ENCODE data around the gene MISP3. TPM values are rescaled to one million over a fixed set of nuclear protein-coding genes. Genes with fewer than 3 reads are reported as not detected.
"Not testable (repeated sequence)": the region's sequence is repeated elsewhere in the genome, so short reads cannot be mapped to it uniquely, and the experiment has no call there.

MISP3 gene
- total RNA-seq, result 5.3 and 5.5 TPM in 2 replicates

GRCh38 chr19:14072535-14073260, at the start of gene MISP3:
Gene MISP3 (plus strand): TSS chr19:14072786. CDS start chr19:14073310, 524 bp downstream.
- peak; percentile 37 for DNase-seq (ENCODE audit: low spot score)
- Mint-ChIP-seq H3K27ac (peak within 1 kb of the TSS; percentile 93), H3K4me1 (ENCODE audit: low read depth) (peaks cover 8% of the 10 kb centered on the region), H3K4me3 (ENCODE audit: low read depth) (peak within 1 kb of the TSS; percentile 97), H3K27me3 (ENCODE audit: low read depth) (no peaks in the 10 kb centered on the region), H3K9me3 (no peaks in the 10 kb centered on the region), H3K36me3 (ENCODE audit: low read depth) (no peaks in the 10 kb centered on the region)
- intact Hi-C loops (cut with micrococcal nuclease), result loop anchor here (1.0 to 5.0 kb wide), 5 partner anchors 9 to 65 kb away; partner anchors contain the start of genes ASF1B, PRKACA, RFX1 and SAMD1

GRCh38 chr19:14023404-14024235, 49.0 kb upstream of the MISP3 start:
- DNase-seq (ENCODE audit: low spot score), result no peak
- no peaks in the 10 kb centered on the region for H3K9me3 Mint-ChIP-seq
- H3K4me3 Mint-ChIP-seq (ENCODE audit: low read depth), result no peak overlapping the region
- no peaks in the 10 kb centered on the region for H3K27me3 Mint-ChIP-seq (ENCODE audit: low read depth)
- no peak overlapping the region for H3K27ac Mint-ChIP-seq
- no peaks in the 10 kb centered on the region for H3K36me3 Mint-ChIP-seq (ENCODE audit: low read depth)
- intact Hi-C loops (cut with micrococcal nuclease), result no loop called here
- peaks cover 9% of the 10 kb centered on the region for H3K4me1 Mint-ChIP-seq (ENCODE audit: low read depth)

- H3K4me1 Mint-ChIP-seq (ENCODE audit: low read depth); H3K27ac Mint-ChIP-seq; H3K9me3 Mint-ChIP-seq; H3K36me3 Mint-ChIP-seq (ENCODE audit: low read depth); DNase-seq (ENCODE audit: low spot score); intact Hi-C loops (cut with micrococcal nuclease); H3K27me3 Mint-ChIP-seq (ENCODE audit: low read depth); H3K4me3 Mint-ChIP-seq (ENCODE audit: low read depth): not testable (repeated sequence)
These were observed 45.9 kb upstream of the MISP3 start for GRCh38 chr19:14026652-14027192.

- Mint-ChIP-seq H3K4me1 (ENCODE audit: low read depth) (peaks cover 11% of the 10 kb centered on the region), H3K27me3 (ENCODE audit: low read depth) (no peaks in the 10 kb centered on the region), H3K36me3 (ENCODE audit: low read depth) (peaks cover 9% of the 10 kb centered on the region), H3K9me3 (no peaks in the 10 kb centered on the region), H3K27ac (no peak within 1 kb of the TSS), H3K4me3 (ENCODE audit: low read depth) (no peak within 1 kb of the TSS)
- no peak for DNase-seq (ENCODE audit: low spot score)
- intact Hi-C loops (cut with micrococcal nuclease), result no loop called here
These were observed 44.6 kb upstream of the MISP3 start, which contains the start of gene RLN3 for GRCh38 chr19:14027856-14028450. Gene RLN3 (plus strand): TSS chr19:14028148. CDS start chr19:14028205, 57 bp downstream.

GRCh38 chr19:14028901-14029300, 43.7 kb upstream of the MISP3 start:
- Mint-ChIP-seq H3K36me3 (ENCODE audit: low read depth) (peaks cover 11% of the 10 kb centered on the region), H3K4me1 (ENCODE audit: low read depth) (peaks cover 9% of the 10 kb centered on the region), H3K9me3 (no peaks in the 10 kb centered on the region), H3K4me3 (ENCODE audit: low read depth) (no peak overlapping the region), H3K27ac (no peak overlapping the region), H3K27me3 (ENCODE audit: low read depth) (no peaks in the 10 kb centered on the region)
- intact Hi-C loops (cut with micrococcal nuclease), result no loop called here
- no peak for DNase-seq (ENCODE audit: low spot score)

- Mint-ChIP-seq H3K9me3 (no peaks in the 10 kb centered on the region), H3K27me3 (ENCODE audit: low read depth) (no peaks in the 10 kb centered on the region), H3K36me3 (ENCODE audit: low read depth) (peaks cover 23% of the 10 kb centered on the region), H3K27ac (peak overlapping the region; percentile 86), H3K4me1 (ENCODE audit: low read depth) (peaks cover 10% of the 10 kb centered on the region), H3K4me3 (ENCODE audit: low read depth) (peak overlapping the region; percentile 92)
- intact Hi-C loops (cut with micrococcal nuclease), result loop anchor here (5.0 kb wide), 1 partner anchor 79 kb away; the partner anchor contains the start of gene DCAF15
- no peak for DNase-seq (ENCODE audit: low spot score)
These were observed 41.4 kb upstream of the MISP3 start for GRCh38 chr19:14030997-14031718.

GRCh38 chr19:14031719-14032480, 40.7 kb upstream of the MISP3 start, which contains the start of gene IL27RA:
Gene IL27RA (plus strand): TSS chr19:14031762. CDS start chr19:14031873, 111 bp downstream.
- H3K4me3 Mint-ChIP-seq (ENCODE audit: low read depth), result peak within 1 kb of the TSS; percentile 92
- DNase-seq (ENCODE audit: low spot score), result peak; percentile 80
- H3K36me3 Mint-ChIP-seq (ENCODE audit: low read depth), result peaks cover 31% of the 10 kb centered on the region
- intact Hi-C loops (cut with micrococcal nuclease), result loop anchor here (1.0 to 5.0 kb wide), 2 partner anchors 46 to 80 kb away; partner anchors contain the start of gene DCAF15
- H3K9me3 Mint-ChIP-seq, result no peaks in the 10 kb centered on the region
- H3K4me1 Mint-ChIP-seq (ENCODE audit: low read depth), result peaks cover 10% of the 10 kb centered on the region
- no peaks in the 10 kb centered on the region for H3K27me3 Mint-ChIP-seq (ENCODE audit: low read depth)
- H3K27ac Mint-ChIP-seq, result peak within 1 kb of the TSS; percentile 86

GRCh38 chr19:14033946-14034345, 38.6 kb upstream of the MISP3 start:
- H3K36me3 Mint-ChIP-seq (ENCODE audit: low read depth), result peaks cover 48% of the 10 kb centered on the region
- H3K4me3 Mint-ChIP-seq (ENCODE audit: low read depth), result peak overlapping the region; percentile 43
- H3K27ac Mint-ChIP-seq, result peak overlapping the region; percentile 31
- intact Hi-C loops (cut with micrococcal nuclease), result loop anchor here (5.0 kb wide), 1 partner anchor 82 kb away; the partner anchor contains the start of gene DCAF15
- H3K4me1 Mint-ChIP-seq (ENCODE audit: low read depth), result peaks cover 10% of the 10 kb centered on the region
- no peaks in the 10 kb centered on the region for H3K27me3 Mint-ChIP-seq (ENCODE audit: low read depth)
- DNase-seq (ENCODE audit: low spot score), result no peak
- H3K9me3 Mint-ChIP-seq, result no peaks in the 10 kb centered on the region

GRCh38 chr19:14035159-14035558, 37.4 kb upstream of the MISP3 start:
- intact Hi-C loops (cut with micrococcal nuclease), result not testable (repeated sequence)

GRCh38 chr19:14035706-14036105, 36.9 kb upstream of the MISP3 start:
- H3K27me3 Mint-ChIP-seq (ENCODE audit: low read depth), result no peaks in the 10 kb centered on the region
- peaks cover 63% of the 10 kb centered on the region for H3K36me3 Mint-ChIP-seq (ENCODE audit: low read depth)
- peaks cover 10% of the 10 kb centered on the region for H3K4me1 Mint-ChIP-seq (ENCODE audit: low read depth)
- intact Hi-C loops (cut with micrococcal nuclease), result no loop called here
- no peak overlapping the region for H3K27ac Mint-ChIP-seq
- no peak for DNase-seq (ENCODE audit: low spot score)
- H3K9me3 Mint-ChIP-seq, result no peaks in the 10 kb centered on the region
- no peak overlapping the region for H3K4me3 Mint-ChIP-seq (ENCODE audit: low read depth)

More at GRCh38 chr19:14035159-14035558, 37.4 kb upstream of the MISP3 start:
- H3K27ac Mint-ChIP-seq; H3K4me3 Mint-ChIP-seq (ENCODE audit: low read depth); H3K9me3 Mint-ChIP-seq; H3K27me3 Mint-ChIP-seq (ENCODE audit: low read depth); DNase-seq (ENCODE audit: low spot score): not testable (repeated sequence)
- peaks cover 61% of the 10 kb centered on the region for H3K36me3 Mint-ChIP-seq (ENCODE audit: low read depth)
- peaks cover 10% of the 10 kb centered on the region for H3K4me1 Mint-ChIP-seq (ENCODE audit: low read depth)

- H3K27ac Mint-ChIP-seq, result no peak overlapping the region
- H3K9me3 Mint-ChIP-seq, result no peaks in the 10 kb centered on the region
- H3K4me1 Mint-ChIP-seq (ENCODE audit: low read depth), result peaks cover 4% of the 10 kb centered on the region
- peaks cover 69% of the 10 kb centered on the region for H3K36me3 Mint-ChIP-seq (ENCODE audit: low read depth)
- intact Hi-C loops (cut with micrococcal nuclease), result no loop called here
- DNase-seq (ENCODE audit: low spot score), result no peak
- no peak overlapping the region for H3K4me3 Mint-ChIP-seq (ENCODE audit: low read depth)
- H3K27me3 Mint-ChIP-seq (ENCODE audit: low read depth), result no peaks in the 10 kb centered on the region
These were observed 33.4 kb upstream of the MISP3 start for GRCh38 chr19:14039181-14039580.

Measured in activated T-helper 2 cell treated with anti-CD3 and anti-CD28 coated beads, Interferon-gamma antibody, Interleukin-2, Interleukin-4, amounts not matched to agents 10 μg/mL and 5 μg/mL and 100 μg/mL, durations not matched to agents 14 hours and 24 hours and 36 hours (primary cell).